Ammon's horn (tissue), 1 donor: ENCODE results near the gene TOX3.

Experiments used
- DNase-seq: peaks from one replicate; pipeline ENCODE4 v3.0.0-alpha.2; 2016; ENCODE audit warnings: low spot score

Gene TOX3

DNA sequence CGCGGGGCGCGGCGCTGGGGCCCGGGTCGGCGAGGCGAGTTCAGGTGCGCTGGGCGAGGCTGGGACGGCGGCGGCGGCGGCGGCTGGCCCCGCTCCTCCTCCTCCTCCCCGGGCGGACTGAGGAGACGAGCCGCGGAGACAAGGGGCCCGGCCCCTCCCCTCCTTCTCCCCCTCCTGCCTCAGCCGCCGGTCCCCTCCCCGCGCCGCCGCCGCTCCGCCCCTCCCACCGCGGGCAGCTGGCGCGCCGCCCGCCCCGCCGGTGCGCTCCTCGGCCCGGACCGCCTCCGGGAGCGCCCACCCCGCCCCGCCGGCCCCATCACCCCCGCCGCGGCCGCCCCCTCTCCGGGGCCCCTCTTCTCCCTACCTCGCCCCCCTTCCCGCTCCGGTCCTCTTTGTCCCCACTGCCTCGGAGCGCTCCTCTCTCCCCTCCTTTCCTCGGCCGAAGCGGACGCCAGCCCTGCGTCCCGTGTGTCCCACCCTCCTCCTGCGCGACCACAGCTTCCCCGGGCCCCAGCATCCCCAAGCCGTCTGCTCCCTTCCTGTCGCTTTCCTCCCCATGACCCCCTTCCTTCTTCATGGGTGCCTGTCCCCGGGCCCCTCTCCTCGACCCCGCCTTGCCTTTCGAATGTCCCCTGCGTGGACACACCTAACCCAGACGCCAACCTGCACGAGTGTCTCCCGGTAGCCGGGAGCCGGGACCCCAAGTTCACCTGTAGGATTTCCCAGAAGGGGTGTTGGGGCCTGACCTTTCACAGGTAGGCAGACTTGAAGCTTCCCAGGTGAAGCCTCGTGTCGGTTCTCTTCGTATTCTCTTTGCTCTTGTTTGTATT lies at the start of gene TOX3:
Gene TOX3, minus strand, starts transcription at position 140 of the 830 bp plus-strand sequence. CDS start 420 bp downstream, outside the sequence.
- peak; percentile 16 for DNase-seq

DNA sequence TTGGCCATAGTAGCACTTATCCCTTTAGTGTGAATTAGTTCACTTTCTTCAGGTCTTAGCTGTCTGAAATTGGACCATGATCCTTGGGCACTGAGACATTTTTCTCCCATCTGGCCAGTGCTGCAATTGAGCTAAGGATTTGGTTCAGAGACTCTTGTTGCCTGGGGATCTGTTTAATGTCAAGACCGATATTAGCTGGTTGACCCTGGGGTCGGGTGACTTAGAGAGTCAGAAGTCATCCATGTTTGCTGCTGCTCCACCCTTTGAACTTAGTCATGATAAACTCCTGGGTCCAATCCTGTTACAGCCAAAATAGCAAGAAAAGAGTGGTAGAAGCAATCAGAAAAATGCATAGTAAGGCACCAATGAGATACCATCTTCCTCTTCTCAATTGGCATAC lies 45.8 kb upstream of the TOX3 start:
- no peak for DNase-seq

DNA sequence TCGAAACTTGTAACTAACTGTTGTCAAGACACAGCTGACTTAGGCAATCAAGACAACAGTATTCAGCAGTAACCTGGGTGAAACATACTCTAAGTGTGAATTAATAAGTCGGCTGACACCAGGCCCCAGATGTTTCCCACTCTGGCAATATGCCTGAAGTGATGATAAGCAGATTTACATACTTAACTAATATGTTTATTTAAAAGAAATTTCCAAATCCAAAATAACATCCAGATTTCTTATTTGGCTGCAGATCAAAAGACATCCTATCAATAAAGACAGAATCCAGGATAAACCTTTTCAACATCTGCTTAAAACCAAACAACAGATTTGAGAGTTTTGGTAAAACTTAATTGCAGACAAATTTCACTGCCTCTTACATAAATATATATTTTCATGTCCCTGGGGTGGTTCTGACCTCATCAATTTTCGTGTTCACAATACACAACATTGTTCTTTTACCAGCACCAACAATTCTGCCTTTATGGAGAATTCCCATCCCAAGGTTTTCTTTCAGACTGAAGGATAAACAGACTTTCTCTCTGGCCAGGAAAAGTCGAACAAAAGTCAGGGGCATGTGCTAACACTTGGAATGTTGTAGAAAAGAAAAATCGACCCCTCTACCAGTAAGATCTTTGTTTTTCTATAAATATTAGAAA lies 45.1 kb upstream of the TOX3 start:
- no peak for DNase-seq

DNA sequence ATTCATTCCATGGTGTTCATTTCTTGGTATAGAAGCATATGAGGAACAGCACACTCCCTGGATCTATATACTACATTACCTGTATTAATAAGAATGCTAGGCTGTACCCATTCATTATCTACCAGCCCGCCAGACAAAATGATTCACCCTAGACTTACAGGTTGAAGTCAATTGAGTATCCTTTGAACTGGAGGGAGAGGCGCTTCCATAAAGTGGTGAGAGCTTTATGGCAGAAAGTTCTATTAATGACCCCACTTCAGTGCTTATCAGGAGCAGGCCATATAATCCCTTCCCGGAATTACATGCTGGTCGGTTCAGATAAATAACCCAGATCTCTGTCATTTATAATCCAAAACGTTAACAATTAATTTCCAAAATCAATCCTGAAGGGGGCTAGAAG lies 44.5 kb upstream of the TOX3 start:
- no peak for DNase-seq

DNA sequence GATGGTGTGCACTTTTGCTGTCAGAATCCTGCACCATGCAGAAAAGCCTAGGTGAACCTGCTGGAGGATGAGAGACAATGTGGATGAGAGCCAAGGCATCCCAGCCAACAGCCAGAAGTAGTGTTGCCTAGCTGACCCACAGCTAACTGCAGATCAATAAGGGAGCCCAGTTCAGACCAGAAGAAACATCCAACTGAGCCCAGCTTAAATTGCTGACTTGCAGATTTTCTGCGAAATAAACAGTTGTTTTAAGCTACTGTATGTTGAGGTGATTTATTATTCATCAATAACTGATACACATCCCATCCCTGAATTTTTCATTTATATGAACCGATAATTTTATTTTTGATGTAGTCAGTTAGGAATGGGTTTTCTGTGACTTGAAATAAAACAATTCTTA lies 39.2 kb upstream of the TOX3 start:
- DNase-seq = no peak

DNA sequence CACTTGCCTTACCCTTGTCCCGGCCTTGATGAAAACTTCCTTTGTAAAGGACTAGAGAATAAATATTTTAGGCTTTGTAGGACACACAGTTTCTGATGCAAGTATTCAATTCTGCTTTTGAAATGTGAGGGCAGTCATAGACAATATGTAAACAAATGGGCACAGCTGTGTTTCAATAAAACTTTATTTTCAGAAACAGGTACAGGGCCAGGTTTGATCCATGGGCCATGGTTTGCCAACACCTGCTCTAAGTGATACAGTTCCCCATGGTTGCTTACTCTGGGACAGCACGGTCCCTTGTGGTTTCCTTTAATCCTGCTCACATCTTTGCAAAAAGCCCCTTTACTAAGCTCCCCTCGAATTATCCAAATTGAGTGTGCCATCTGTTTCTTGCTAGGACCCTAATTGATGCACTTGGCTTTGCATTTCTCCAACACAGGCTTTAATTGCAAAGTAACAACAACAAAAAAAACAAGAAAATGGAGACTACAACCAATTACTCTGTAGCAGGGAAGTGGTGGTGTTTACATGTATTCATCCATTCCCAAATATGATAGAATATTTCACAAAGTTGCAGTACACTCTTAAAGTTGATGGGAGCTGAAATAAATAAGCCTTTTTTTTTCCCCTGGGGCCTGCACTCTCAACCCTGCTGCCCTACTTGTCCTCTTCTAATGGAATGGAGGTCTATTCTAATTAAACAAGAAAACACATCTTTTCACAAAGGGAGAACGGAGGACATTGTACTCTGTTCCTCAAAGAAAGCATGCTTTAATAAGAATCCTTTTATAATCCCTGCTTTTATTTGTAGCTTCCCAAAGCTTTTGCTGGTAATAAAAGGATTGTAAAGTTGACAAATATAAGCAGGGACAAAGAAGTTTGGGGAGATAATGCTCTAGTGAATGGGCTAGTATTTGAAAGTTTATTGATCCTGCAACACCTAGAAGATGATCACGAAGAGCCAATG lies 37.7 kb upstream of the TOX3 start:
- no peak for DNase-seq

DNA sequence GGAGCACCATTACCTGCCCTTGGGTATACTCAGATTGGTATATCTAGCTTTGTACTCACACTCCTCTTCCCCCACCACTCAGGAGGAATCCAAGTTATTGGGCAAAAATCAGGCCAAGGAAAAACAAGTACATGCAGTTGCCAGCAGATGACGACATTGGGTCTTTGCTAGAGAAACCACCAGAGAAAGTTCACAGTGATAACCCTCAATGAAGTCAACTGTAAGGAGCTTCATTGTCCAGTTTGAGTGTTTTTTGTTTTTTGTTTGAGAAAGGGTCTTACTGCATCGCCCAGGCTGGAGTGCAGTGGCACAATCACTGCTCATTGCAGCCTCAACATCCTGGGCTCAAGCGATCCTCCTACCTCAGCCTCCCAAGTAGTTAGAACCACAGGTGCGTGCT lies 34.6 kb upstream of the TOX3 start:
- DNase-seq = no peak

DNA sequence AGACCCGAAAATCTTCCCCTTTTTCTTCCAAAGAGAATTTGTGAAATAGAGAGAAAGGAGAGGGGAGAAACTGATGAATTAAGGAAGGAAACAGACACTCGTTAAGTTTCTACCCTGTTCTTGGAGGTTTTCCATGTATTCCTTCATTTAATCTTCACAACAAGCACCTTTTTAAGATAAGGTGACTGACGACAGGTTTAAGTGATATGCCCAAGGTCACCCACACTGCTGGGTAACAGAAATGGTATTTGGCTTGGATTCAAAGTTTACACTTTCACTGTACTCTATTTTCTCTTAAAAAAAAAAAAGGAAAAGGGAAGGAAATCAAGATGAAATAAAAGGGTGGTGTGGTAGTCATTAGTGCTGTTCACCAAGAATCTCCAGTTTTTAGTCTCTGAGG lies 33.5 kb upstream of the TOX3 start:
- no peak for DNase-seq

DNA sequence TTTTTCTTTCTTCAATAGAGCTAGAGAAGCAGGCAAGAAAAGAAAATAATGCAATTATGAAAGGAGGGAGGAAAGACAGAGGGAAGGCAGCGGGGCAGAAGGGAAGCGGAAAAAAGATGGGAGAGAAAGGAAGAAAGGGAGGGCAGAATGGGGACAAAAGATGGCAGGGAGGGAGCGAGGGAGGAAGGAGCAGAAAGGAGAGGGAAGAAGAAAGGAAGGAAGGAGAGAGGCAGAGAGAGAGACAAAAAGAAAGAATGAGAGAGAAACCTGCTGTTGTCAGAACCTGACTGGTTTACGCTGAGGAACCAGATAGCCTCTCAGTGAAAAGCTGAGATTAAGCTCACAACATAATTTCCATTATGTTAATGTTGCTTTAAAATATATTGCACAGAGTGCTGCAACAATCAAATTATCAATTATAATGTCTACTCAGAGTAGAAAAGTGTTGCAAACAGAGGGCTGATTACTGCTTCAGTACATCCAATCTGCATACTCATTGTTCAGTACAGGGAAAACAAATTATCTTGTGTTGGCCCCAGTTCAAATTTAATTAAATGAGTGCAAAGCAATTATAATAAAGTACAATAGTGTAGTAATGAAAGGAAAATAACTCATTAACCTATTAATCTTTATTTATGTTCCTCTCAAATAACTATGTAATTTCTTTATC lies 32.0 kb upstream of the TOX3 start:
- DNase-seq = no peak

DNA sequence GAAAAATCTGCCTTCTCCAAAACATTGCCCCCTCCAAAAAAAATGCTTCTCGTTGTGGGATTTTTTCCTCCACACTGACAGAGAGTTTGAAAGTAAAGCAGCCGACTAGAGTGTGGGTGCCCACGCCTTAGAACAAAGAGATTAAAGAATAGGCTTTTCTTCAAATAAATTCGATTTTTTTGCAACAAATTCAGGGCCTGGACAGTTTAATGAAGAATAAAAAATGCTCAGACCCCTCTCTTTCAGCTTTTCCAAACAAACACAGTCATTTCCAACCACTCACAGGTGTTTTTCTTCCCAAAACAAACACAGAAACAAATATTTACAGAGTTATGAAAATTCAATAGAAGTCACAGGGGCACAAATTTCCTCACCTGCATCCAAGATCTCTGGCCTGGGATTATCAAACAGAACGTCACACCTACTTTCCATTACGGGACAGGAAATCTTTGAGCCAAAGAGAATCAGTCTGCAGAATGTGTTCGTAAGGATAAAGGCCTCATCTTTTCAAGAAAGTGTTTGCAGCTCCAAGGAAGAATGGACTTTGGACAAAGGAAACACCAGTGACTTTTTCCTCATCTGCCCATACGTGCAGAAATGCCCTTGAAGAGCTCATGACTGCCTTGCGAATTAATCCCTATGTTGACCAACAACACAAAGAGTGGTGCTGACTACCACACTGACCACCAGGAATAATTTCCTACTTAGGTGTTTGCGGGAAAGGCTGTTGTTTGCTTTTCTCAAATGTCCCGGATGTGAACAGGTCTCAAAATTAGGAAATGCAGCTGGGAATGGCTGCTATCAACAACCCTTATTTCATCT lies 31.3 kb upstream of the TOX3 start:
- no peak for DNase-seq

DNA sequence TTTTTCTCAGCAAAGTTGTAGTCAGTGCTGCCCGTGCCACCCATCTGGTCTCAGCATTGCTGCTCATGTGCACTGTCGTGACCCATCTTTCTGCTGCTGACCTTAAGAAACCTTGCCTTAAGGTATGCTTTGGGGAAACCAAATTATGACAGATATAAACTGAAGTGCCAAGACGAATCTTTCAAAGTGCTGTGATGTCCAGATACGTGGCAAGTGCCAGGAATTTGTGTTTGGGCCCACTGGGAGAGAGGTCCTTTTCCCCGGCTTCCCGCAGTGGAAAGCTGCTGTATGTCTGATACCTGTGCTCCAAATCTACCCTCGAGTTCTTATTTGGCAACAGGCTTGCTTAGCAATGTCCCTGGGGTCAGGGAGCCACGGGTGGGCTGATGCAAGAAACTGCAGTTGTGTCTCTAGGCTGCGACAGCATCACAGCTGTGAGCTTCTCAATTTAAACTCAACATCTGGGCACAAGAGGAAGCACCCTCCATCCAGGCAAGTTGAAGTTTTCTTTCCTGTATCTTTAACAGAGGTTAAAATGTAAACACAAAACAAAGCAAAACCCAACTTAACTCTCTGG lies 30.3 kb upstream of the TOX3 start:
- DNase-seq = no peak

DNA sequence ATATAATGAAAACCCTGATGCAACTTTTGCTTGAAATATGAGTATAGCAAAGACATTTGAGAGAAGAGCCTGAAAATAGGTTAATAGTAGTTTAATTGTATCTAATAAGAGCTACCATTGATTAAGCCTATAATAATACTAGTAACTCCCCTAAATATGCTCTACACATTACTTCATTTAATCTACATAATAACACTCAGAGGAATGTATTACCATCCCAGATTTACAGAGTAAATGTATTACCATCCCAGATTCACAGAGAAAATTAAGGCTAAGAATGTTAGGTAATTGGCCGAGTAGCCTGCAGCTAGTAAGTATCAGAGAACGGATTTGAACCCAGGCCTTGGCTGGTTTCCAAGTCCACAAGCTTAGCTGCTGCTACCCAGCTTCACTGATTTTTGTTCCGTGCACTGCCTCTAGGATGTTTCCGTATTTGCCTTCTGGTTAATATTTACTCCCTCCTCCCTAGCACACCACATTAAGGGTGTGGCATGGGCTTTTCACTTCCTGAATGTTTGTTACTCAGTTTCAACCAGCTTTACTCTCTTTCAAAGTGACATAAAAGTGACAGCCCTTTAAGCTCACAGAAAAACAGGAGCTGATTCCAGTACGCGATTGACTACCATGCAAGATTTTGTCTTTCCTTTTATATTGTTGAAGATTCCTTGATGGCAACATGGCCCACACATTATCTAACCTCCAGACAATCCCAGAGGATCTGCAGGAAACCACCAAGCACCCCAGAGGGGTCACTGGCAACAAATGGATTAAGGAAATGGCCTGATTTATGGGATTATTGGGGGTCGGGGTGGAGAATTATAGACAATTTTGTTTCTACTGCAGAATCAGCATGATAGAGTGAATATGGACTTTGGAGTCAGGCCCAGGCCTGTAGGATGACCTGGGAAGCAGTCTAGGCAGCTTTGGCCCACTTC lies 26.7 kb upstream of the TOX3 start:
- no peak for DNase-seq

DNA sequence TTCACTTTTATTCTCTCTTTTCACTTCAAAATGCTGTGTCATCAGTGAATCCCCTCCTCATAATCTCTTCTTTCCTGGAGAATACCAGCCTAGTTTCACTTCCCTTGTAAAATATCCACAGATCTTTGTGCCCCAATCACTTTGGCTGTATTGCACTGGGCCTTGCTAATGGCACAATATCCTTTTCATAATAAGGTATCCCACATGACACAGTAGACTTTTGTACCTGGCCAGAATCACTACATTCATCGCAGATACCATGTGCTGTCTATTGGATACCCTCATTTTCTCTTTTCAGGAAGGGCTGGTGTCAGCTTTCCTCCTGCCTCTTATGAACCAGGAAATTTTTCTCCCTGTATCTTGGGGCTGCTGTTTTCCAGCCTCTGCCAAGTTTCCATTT lies 25.7 kb upstream of the TOX3 start:
- DNase-seq = no peak

DNA sequence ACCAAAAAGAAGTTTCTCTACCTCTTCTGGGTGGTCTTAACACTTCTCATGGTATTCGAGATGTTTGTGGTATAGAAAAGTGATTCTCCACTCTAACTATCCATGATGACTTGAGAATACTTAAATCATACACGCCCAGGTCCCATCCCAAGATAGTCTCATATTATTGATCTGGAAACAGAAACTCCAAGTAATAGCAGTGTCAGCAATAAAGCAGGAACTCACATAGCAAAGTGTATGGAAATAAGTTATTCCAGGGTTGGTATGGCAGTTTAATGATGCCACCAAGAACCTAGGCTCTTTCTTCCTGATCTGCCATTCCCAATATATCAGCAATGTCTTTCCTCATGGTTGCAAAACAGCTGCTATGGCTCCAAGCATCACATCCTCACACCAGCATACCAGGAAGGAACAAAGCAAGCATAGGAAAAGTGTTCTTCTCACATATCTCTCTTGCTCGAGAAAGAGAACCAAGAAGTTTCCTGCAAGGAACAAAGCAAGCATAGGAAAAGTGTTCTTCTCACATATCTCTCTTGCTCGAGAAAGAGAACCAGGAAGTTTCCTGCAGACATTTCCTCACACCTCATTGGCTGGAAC lies 23.6 kb upstream of the TOX3 start:
- no peak for DNase-seq

DNA sequence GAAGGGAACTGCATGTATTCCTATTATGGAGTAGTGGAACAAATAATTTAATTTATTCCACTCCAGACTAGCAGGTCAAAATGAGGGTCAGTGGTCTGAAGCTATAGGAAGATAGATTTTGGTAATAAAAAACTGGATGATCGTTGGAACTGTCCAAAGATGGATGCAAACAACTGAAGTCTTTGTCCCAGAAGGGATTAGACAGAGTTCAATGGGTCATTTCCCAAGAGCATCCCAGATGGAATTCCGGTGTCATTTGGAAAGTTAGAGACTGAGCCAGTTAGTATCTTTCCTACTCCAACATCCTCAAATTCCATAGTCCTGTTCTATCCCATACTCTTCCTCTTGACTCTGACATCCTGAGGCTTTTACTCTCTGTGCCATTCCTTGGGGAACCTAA lies 22.8 kb upstream of the TOX3 start:
- DNase-seq = no peak

DNA sequence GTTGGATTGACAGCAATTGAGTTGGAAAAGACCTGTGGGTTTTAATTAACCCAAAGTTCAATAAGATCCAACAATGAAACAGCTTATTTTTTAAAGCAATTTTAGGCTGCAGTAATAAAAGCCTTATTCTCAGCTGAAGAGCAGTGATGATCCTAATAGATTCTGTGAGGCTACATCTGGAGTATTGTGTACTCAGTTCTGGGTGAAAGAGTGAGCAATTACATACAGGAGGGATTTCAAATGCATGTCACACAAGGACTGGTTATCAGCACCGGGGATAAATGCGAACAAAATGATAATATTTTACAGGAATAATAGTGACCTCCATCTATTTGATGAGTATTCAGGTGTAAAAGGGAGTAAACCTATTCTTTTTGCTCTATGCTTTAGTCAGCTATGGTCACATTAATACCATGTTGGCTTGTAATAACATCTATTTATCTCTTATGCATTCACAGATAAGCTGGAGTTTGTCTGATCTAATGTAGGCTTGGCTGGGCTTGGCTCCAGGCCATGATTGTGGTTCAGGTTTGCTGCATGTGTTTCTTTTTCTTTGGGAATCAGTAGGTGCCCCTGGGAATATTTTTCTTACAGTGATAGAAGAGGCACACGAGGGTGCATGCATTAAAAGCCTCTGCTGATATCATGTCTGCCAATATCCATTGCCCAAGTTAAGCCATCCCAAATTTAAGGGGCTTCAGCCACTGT lies 22.2 kb upstream of the TOX3 start:
- DNase-seq = no peak

DNA sequence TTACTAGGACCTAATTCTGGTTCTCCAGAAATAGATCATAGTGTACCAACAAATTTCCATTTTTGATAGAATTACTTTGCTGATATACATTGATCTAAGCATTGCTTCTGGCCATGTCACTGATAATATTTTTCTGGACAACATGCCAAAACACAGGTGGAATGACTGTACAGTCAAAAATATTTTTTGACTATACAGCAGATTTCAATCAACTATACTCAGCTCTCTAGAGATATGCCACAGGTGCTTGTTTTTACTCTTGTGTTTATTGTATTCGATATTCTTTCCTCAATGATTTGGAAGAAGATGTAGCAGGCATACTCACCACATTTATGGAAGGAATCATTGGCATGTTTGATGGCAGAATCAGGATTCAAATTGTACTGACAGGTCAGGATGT lies 21.6 kb upstream of the TOX3 start:
- no peak for DNase-seq

DNA sequence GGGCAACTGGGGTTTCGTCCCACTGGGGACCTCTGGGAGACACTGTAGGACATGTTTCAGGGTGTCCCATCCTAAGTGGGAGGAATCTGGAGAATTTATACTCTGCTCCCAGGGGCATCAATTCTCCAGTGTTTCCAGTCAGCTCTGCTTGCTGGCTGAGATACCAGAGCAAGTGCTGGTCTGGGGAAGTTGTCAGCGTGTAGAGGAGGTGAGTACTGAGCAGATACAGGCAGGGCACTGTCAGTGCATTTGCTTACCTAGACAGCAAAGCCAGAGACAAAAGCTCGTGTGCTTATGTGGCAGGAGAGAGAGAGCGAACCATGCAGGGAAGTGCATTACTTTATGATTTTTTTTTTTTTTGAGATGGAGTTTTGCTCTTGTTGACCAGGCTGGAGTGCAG lies 20.2 kb upstream of the TOX3 start:
- DNase-seq = no peak
